AG09319 (cell line): Measurements from ENCODE around the gene HSD17B14.

Experiments used
- DNase-seq: peaks from one replicate; pipeline ENCODE4 v3.0.0-alpha.2; 2010; ENCODE audit warnings: low read depth; ENCODE audit errors: extremely low read depth
- CTCF ChIP-seq: IDR thresholded peaks from 2 replicates; pipeline ENCODE4 v1.5.1; 2011; ENCODE audit warnings: low read depth, mild to moderate bottlenecking, inconsistent platforms, low read length, moderate library complexity

Gene HSD17B14

GRCh38 chr19:48833977-48834376 lies 2.3 kb downstream of the HSD17B14 start:
- DNase-seq, result no peak
- TF ChIP-seq CTCF, result no peak

- no peak for DNase-seq
These were observed 3.2 kb downstream of the HSD17B14 start for GRCh38 chr19:48833049-48833448.

GRCh38 chr19:48830965-48831364 lies 5.3 kb downstream of the HSD17B14 start:
- no peak for DNase-seq
- no peak for TF ChIP-seq CTCF

More at GRCh38 chr19:48833049-48833448, 3.2 kb downstream of the HSD17B14 start:
- no peak for TF ChIP-seq CTCF

- DNase-seq, result no peak
- no peak for TF ChIP-seq CTCF
These were observed 6.2 kb downstream of the HSD17B14 start for GRCh38 chr19:48830088-48830487.

- DNase-seq, result no peak
- no peak; the same call in none of the 2 replicates for TF ChIP-seq CTCF
These were observed 9.7 kb downstream of the HSD17B14 start for GRCh38 chr19:48826606-48827020.

GRCh38 chr19:48822514-48822913 lies 13.8 kb downstream of the HSD17B14 start:
- no peak for TF ChIP-seq CTCF
- no peak for DNase-seq

GRCh38 chr19:48821633-48822032 lies 14.7 kb downstream of the HSD17B14 start:
- TF ChIP-seq CTCF, result no peak
- no peak for DNase-seq
